Ascending aorta (tissue), 2 donors: ENCODE measurements around the gene FARP2. TPM values are rescaled to one million over a fixed set of nuclear protein-coding genes. Genes with fewer than 3 reads are reported as not detected.
A peak's percentile ranks its signal among the peaks of the same experiment; 100 is the strongest.
"Not testable (repeated sequence)": the region's sequence is repeated elsewhere in the genome, so short reads cannot be mapped to it uniquely, and the experiment has no call there.

Experiments used
- DNase-seq, 2 donors: peaks; one replicate each; pipeline ENCODE4 v3.0.0-alpha.2; 2019; ENCODE audit warnings: low spot score in 2 of 2
- H3K27ac ChIP-seq, 2 donors: fragments of 200-600 bp; sonication (generic); one replicate each; pipeline ENCODE4 v1.5.1; 2016 to 2017; ENCODE audit warnings: mild to moderate bottlenecking in 1 of 2
- H3K27me3 ChIP-seq: fragments of 200-600 bp; sonication (generic); one replicate; pipeline ENCODE4 v1.5.1; 2017
- H3K36me3 ChIP-seq, 2 donors: fragments of 200-600 bp; sonication (generic); one replicate each; pipeline ENCODE4 v1.5.1; 2016
- H3K4me1 ChIP-seq, 2 donors: fragments of 200-600 bp; sonication (generic); one replicate each; pipeline ENCODE4 v1.5.1; 2016 to 2017; ENCODE audit warnings: mild to moderate bottlenecking in 1 of 2
- H3K4me3 ChIP-seq, 2 donors: fragments of 200-600 bp; sonication (generic); one replicate each; pipeline ENCODE4 v1.5.1; 2016 to 2017; ENCODE audit warnings: mild to moderate bottlenecking in 1 of 2
- H3K9me3 ChIP-seq, 2 donors: fragments of 200-600 bp; sonication (generic); one replicate each; pipeline ENCODE4 v1.5.1; 2016
- CTCF ChIP-seq, 3 experiments: fragments of 200-600 bp in 2 of 3; fragments of 450-650 bp in 1 of 3; sonication (generic) in 2 of 3; IDR thresholded peaks; one replicate each; pipeline ENCODE4 v1.5.1; 2016 to 2019; ENCODE audit warnings: antibody characterized with exemption in 3 of 3, mild to moderate bottlenecking in 1 of 3, moderate library complexity in 1 of 3
- intact Hi-C: fragments of 100-400 bp; cut with DNase I; formaldehyde crosslinking; loops from one replicate; pipeline ENCODE4 v1.15.1; 2023
- total RNA-seq: library from RNA; depleted of rRNA; stranded (reverse); fragments of >200 nt; gene quantifications from one replicate; pipeline ENCODE4 v1.1.0, GENCODE V29; 2016

FARP2 gene
- total RNA-seq, 1 donor from 2014 or later = 19.6 TPM

DNA sequence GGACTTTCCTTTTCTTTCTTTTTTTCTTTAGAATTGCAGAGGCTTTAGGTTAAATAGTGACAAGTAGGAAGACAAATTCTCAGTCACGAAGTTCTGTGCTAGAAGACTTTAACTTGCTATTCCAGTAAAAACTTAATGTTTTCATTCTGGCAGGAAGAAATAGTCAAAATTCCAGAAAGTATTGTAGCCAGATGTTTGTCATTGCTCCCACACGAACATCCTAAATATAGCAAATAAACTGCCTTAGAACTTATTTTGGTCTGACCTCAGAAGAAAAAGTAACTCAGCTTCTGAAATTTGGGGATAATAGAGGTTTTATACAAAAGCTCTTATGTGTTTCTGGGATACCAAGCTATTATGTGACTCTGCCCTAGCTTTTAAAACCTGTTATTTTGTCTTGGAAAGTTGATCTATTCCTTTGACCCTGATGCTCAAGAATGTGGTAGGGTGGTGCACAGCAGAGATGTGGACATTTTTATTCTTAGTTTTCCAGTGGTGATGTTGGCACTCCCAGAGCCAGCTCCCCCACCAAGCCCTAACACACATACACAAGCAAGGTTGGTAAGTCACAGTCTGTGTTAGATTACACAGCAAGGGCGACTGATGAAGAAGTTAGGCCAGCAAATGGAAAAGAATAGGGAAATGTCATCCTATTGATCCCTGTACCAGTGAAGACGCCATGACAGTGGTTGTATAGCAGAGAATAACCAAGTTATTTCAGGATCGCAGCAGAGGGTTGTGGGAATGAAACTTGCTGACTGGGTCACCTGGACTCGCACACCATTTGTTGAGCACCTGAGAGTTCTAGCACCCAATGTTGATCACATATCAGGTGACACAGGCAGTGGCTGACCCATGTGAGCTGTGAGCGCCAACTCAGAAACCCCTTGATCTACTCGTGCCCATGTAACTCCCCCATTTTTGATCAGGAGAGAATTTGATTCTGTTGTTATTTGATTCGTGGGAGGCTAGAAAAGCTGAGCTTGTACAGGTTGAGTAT lies 23.7 kb downstream of the FARP2 start:
- Histone ChIP-seq H3K4me1 (peaks cover 23 to 52% of the 10 kb centered on the region in 2 donors), H3K4me3 (no peak overlapping the region), H3K9me3 (no peaks in the 10 kb centered on the region), H3K27ac (peak overlapping the region; percentile 81 to 84), H3K36me3 (peaks cover 0 to 8% of the 10 kb centered on the region in 2 donors), H3K27me3 (no peaks in the 10 kb centered on the region)
- DNase-seq = no peak
- TF ChIP-seq CTCF (IDR thresholded peaks at IDR 0.05) = no peak
- intact Hi-C loops = loop anchor here (1.0 kb wide), 1 partner anchor 23 kb away; the partner anchor contains the start of gene FARP2

GRCh38 chr2:241381872-241382271 lies 25.8 kb downstream of the FARP2 start:
- peak overlapping the region in 1 of 2 donors; percentile 84 for H3K27ac ChIP-seq
- no peaks in the 10 kb centered on the region for H3K27me3 ChIP-seq
- peaks cover 23 to 52% of the 10 kb centered on the region in 2 donors for H3K4me1 ChIP-seq
- no peaks in the 10 kb centered on the region for H3K36me3 ChIP-seq
- no peaks in the 10 kb centered on the region for H3K9me3 ChIP-seq
- no peak for TF ChIP-seq CTCF (IDR thresholded peaks at IDR 0.05)
- intact Hi-C loops = no loop called here
- no peak for DNase-seq
- H3K4me3 ChIP-seq = no peak overlapping the region

GRCh38 chr2:241385450-241385849 lies 29.4 kb downstream of the FARP2 start:
- H3K27me3 ChIP-seq, intact Hi-C loops: not testable (repeated sequence)
- H3K4me1 ChIP-seq = peaks cover 11 to 36% of the 10 kb centered on the region in 2 donors

GRCh38 chr2:241386519-241386918 lies 30.4 kb downstream of the FARP2 start:
- intact Hi-C loops = no loop called here
- no peak for TF ChIP-seq CTCF (IDR thresholded peaks at IDR 0.05)
- H3K4me3 ChIP-seq = no peak overlapping the region
- no peak overlapping the region for H3K27ac ChIP-seq
- H3K9me3 ChIP-seq = no peaks in the 10 kb centered on the region
- no peak for DNase-seq
- no peaks in the 10 kb centered on the region for H3K36me3 ChIP-seq
- H3K4me1 ChIP-seq = peaks cover 6 to 25% of the 10 kb centered on the region in 2 donors
- H3K27me3 ChIP-seq = no peaks in the 10 kb centered on the region

More at GRCh38 chr2:241385450-241385849, 29.4 kb downstream of the FARP2 start:
- not testable (repeated sequence) for H3K9me3 ChIP-seq, H3K4me3 ChIP-seq, H3K36me3 ChIP-seq, DNase-seq, H3K27ac ChIP-seq

DNA sequence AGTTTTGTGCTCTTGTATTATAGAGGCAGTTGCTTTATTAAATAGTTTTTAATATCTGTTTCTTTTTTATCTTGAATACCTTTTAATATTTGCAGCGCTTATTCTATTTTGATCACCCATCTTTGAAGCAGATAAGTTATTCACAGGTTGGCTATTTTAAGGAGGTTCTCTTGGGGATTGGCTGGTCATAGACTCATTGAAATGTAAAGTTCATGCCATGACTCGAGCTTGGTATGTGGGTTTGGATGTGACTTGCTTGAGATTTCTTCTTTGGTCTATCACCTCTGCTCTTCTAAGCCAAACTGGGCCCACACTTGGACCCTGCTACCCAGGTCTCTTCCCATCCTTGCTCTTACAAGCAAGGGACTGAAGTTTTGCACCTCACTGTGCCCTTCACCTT lies 33.6 kb downstream of the FARP2 start:
- no peaks in the 10 kb centered on the region for H3K27me3 ChIP-seq
- H3K27ac ChIP-seq = no peak overlapping the region
- H3K9me3 ChIP-seq = no peaks in the 10 kb centered on the region
- no peak overlapping the region for H3K4me3 ChIP-seq
- no peak for TF ChIP-seq CTCF (IDR thresholded peaks at IDR 0.05)
- H3K36me3 ChIP-seq = no peaks in the 10 kb centered on the region
- no peak for DNase-seq
- intact Hi-C loops = loop anchor here (5.0 kb wide), 1 partner anchor 117 kb away; no protein-coding TSS in a partner anchor
- no peaks in the 10 kb centered on the region for H3K4me1 ChIP-seq
